NOMO-1 treated with DMSO at 0.1 percent for 48 hours (cell line): ENCODE results near the gene UNC119.

Experiments
- DNase-seq: peaks from one replicate; lab custom pipeline; 2025; ENCODE audit not compliant: unreplicated experiment; lab: John Stamatoyannopoulos, UW

Gene UNC119

DNA sequence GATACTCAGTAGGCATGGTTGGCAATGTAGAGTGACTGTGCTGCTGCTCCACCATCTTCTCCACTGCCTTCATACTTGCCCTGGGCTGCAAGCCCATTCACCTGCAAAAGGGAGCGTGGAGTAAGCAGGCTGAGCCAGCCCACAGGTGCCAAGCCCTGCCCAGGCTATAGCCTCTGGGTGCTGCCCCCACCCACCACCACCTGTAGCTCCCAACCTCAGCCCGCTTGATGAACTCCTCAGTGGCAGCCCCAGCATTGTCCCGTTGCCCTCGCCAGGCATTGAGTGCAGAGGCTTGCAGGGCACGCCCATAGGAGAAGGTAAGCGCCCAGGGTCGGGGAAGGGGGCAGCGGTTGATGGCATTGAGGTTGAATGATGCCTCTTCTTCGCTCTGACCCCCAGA is 21.1 kb upstream of the UNC119 start:
- no peak for DNase-seq

DNA sequence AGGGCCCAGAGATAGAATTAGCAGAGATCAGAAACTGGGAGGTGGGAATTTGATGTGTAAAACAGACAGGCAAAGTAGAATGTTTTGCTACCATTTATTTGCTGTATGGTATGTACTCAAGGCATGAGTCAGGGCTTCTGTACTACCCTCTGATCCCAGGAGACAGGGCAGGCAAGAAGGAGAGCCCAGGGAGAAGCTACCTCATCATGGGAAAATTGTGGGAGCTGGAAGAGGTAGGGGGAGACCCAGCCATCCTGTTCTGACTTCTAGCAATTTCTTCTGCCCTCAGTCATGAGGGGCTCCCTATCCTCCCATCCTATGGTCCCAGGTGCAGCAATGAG is 20.6 kb upstream of the UNC119 start:
- no peak for DNase-seq

DNA sequence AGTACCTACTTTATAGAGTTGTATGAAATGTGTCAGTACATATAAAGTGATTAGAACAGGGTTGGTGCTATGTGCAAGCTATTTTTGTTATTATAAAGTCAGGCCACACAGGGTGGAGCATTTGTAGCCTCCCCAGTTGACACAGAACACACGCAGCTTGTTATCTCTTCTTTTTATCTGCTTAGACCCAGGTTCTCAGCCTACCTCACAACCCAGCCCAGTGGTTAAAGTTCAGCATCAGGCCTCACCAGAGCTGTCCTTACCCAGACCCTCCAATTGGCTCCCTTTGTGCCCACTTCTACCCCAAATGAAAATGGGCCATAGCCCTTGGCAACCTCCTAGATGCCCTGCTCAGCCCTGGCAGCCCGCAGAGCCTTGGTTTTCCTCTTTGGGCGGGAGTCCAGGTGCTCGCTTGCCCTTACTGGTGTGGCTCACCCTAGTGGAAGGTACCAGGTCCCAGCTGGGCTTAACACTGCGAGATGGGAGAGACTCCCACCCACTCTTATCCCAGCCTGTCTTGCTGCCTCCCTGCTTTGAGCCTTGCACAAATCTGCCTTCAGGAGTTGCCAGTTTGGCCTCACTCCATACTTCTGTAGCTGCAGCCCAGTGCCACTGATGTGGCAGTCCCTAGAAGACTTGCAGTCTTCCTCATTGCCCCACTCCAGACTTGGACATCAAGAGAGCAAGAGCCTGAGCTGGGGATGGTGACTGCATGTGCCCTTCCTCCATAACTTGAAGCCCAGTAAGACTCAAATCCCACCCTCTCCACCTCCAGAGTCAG is 20.0 kb upstream of the UNC119 start:
- no peak for DNase-seq

GRCh38 chr17:28571361-28572122 is 19.1 kb upstream of the UNC119 start, which contains the start of gene PIGS:
Gene PIGS (minus strand): TSS chr17:28571524. CDS start chr17:28571496, 28 bp downstream.
- peak; percentile 95 for DNase-seq

DNA sequence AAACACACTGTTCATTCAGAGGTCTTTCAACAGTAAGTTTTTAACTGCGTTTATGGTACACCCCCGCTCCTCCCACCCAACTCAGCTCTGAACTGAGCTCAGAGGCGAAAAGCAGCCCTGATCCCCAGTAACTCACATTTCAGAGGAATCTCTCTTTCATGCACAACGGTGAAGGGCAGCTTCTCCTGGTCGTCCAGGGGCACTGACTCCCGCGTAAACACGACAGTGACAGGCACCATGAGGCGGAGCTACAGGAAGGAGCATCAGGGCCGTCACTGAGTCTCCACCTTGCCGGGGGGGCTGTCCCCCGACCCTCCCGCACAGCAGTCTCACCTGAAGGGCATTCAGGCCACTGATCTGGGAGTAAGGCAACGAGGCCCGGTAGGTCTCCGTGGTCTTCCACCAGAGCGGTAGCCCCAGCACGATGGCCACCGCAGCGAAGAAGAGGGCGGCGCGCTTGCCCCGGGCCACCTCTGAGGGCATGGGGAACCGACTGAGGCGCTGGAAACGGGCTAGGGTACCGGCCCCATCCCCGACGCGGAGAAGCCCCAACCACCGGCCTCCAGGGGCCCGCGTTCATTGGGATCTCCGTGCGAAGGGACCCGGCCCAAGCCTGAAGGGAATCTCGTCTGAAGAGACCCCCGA is 18.4 kb upstream of the UNC119 start:
- DNase-seq = peak; percentile 5

DNA sequence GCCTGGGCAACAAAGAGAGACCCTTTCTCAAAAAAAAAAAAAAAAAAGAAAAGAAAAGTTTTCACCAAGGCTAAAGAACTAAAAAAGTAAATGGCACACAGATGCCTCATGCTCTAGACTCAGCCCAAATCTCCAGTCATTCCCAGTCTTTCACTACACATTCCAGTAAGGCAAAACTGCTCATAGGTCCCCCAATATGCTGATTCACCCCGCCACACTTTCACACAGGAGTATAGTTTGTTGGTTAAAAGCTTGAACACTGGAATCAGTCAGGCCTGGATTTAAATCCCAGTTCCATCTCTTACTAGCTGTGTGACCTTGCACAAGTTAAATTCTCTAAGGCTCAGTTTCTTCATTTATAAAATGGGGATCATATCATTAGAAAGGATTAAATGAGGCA is 17.0 kb upstream of the UNC119 start:
- DNase-seq = no peak

DNA sequence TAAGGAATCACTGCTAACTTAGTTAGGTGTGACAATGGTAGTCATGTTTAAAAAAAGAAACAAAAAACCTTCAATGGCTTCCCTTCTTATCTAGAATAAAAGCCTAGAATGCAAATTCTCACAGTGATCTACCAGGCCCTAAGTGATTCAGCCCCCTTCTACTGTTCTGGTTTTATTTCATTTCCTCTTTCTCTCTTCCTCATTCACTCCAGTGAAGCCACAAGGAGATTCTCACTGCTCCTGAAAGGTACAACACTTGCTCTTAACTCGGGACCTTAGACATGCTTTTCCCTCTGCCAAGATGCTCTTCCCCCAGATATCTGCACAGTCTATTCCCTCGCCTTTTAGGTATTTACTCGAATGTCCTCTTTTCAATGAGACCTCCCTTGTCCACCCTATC is 15.2 kb upstream of the UNC119 start:
- DNase-seq = peak; percentile 88

- DNase-seq = no peak
Measured at GRCh38 chr17:28563475-28563874, 11.1 kb upstream of the UNC119 start.

- DNase-seq = no peak
Measured at GRCh38 chr17:28555022-28555421, 2.6 kb upstream of the UNC119 start.

DNA sequence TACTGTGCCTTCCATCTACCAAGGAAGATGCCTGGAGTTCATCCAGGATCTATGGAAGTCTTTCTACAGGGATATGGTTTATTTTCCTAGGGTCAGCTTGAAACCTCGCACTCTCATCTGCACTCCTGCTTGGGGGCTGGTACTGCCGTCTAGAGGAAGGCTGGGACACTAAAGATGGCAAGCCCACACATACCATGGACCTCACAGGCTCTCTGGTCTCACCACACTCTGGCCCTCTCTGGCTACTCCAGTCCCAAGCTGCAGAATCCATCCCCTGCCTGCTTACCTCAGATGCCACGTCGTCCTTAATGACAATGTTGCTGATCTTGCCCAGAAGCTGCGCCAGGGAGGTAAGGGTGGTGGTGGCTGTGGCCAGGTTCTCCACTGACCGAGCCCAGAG is 2.1 kb upstream of the UNC119 start:
- DNase-seq = no peak

- no peak for DNase-seq
Measured at GRCh38 chr17:28553000-28553505, 629 bp upstream of the UNC119 start.

GRCh38 chr17:28551421-28552175 is 826 bp downstream of the UNC119 start:
- no peak for DNase-seq

- no peak for DNase-seq
Measured at GRCh38 chr17:28550858-28551257, 1.6 kb downstream of the UNC119 start.

- DNase-seq = peak; percentile 52
Measured at GRCh38 chr17:28549236-28550132, 2.9 kb downstream of the UNC119 start.

- DNase-seq = no peak
Measured at GRCh38 chr17:28548417-28549130, 3.9 kb downstream of the UNC119 start.

DNA sequence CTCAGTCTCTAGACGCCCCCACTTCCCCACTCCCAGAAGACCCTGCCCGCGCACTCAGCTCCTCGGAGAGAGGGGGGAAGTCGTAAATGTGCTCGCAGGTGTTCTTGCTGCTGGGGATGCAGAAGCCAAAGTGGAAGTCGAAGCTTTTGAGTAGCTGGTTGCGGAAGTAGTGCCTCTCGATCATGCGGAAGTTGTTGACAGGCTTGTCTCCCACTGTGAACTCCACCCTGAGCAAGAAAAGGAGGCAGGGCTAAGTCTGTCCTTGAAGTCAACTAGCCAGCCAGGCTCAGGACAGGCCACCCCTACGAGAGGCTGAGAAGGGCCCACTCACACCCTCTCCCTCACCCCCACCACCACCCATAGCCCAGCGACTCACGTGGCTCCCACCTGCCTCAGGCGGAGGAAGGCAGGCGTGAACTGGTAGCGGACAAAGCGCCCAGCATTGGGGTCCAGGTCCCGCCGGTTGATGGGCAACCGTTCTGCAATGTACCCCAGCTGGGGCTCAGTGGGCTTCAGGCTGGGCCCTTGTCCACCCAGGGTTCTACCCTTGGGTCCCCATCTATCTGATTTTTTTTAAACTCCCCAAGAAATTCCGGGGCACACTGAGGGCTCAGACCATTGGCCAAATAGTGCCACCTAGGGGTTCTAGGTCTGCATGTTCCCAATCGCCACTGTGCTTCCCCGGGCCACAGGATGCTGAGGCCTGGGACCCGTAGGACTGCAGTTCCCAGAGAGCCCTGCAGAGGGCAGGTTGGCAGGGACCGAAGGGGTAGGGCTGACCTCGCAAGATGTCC is 4.6 kb downstream of the UNC119 start:
- peak; percentile 96 for DNase-seq

- DNase-seq = no peak
Measured at GRCh38 chr17:28547096-28547622, 5.3 kb downstream of the UNC119 start.

- no peak for DNase-seq
Measured at GRCh38 chr17:28545787-28546415, 6.5 kb downstream of the UNC119 start.
